Ishikawa (cell line): ENCODE measurements around the gene SMPD3.

Experiments used
- CEBPB ChIP-seq: IDR thresholded peaks from 2 replicates; pipeline ENCODE4 v1.6.1; 2012
- CREB1 ChIP-seq: IDR thresholded peaks from 2 replicates; pipeline ENCODE4 v1.6.1; 2012; ENCODE audit warnings: low read depth
- EP300 ChIP-seq: IDR thresholded peaks from 2 replicates; pipeline ENCODE4 v1.6.1; 2012; ENCODE audit warnings: borderline replicate concordance
- FOXM1 ChIP-seq: IDR thresholded peaks from 2 replicates; pipeline ENCODE4 v1.6.1; 2012; ENCODE audit warnings: low read depth, borderline replicate concordance
- NFIC ChIP-seq: IDR thresholded peaks from 2 replicates; pipeline ENCODE4 v1.6.1; 2012
- RAD21 ChIP-seq: IDR thresholded peaks from 2 replicates; pipeline ENCODE4 v1.6.1; 2012; ENCODE audit warnings: low read depth
- REST ChIP-seq: IDR thresholded peaks from 2 replicates; pipeline ENCODE4 v1.6.1; 2012; ENCODE audit warnings: low read depth, mild to moderate bottlenecking
- TAF1 ChIP-seq: IDR thresholded peaks from 2 replicates; pipeline ENCODE4 v1.6.1; 2012; ENCODE audit warnings: low read depth, mild to moderate bottlenecking
- TCF12 ChIP-seq: IDR thresholded peaks from 2 replicates; pipeline ENCODE4 v1.6.1; 2012; ENCODE audit warnings: low read depth
- TEAD4 ChIP-seq: IDR thresholded peaks from 2 replicates; pipeline ENCODE4 v1.6.1; 2012
- USF1 ChIP-seq: IDR thresholded peaks from 2 replicates; pipeline ENCODE4 v1.6.1; 2012
- YY1 ChIP-seq: IDR thresholded peaks from 2 replicates; pipeline ENCODE4 v1.6.1; 2012; ENCODE audit warnings: low read depth
- TF ChIP-seq, protein P1 (sequence below): IDR thresholded peaks from 2 replicates; pipeline ENCODE4 v1.6.1; 2012

DNA sequence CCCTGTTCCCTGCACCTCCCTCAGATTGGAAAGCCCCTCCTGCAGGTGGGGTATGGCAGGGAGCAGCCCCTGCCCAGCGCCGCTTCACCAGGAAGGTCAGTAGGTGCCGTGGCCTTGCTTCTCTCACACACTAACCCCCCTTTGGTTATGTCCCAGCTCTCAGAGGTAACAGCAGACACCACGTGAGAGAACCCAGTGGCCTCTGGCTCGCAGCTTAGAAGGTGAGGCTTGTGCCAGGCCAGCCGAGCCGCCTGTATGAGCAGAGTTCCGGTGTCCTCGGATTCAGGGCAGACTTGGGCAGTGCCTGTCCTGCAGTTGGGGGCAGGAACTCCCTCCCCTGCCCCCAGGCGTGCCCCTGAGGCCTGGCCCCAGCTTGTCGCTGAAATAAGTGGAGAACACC is 90.4 kb downstream of the SMPD3 start:
- no peak for TF ChIP-seq YY1
- TF ChIP-seq REST: no peak
- TF ChIP-seq EP300: no peak
- no peak for TF ChIP-seq RAD21
- no peak for TF ChIP-seq CEBPB
- TF ChIP-seq TEAD4: no peak
- no peak for TF ChIP-seq CREB1
- no peak for TF ChIP-seq TAF1
- no peak for TF ChIP-seq TCF12
- TF ChIP-seq NFIC: no peak
- TF ChIP-seq USF1: no peak
- TF ChIP-seq FOXM1: no peak
- TF ChIP-seq, protein P1, sequence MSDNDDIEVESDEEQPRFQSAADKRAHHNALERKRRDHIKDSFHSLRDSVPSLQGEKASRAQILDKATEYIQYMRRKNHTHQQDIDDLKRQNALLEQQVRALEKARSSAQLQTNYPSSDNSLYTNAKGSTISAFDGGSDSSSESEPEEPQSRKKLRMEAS: no peak
